ENCODE data around the gene TMEM117. TPM values are rescaled to one million over a fixed set of nuclear protein-coding genes. Genes with fewer than 3 reads are reported as not detected.

The TMEM117 gene
- total and polyA plus RNA-seq, 12 donors, result 4.0 to 8.5 (median 7.1) TPM

GRCh38 chr12:44054281-44054680 lies 218.4 kb downstream of the TMEM117 start:
- H3K9me3 ChIP-seq, result no peaks in the 10 kb centered on the region
- DNase-seq (no peak), ATAC-seq (no peak)
- WGBS, 2 donors, result 68 to 80% methylated on average over 3 of the region's 3 CpGs
- peaks cover 0 to 20% (median 4%) of the 10 kb centered on the region in 9 donors for H3K4me1 ChIP-seq
- TF ChIP-seq CTCF (IDR thresholded peaks at IDR 0.05), result no peak
- no peak overlapping the region for H3K27ac ChIP-seq
- no peak overlapping the region for H3K4me3 ChIP-seq
- intact Hi-C loops (cut with DNase I), result no loop called here
- no peaks in the 10 kb centered on the region for H3K27me3 ChIP-seq
- no peaks in the 10 kb centered on the region for H3K36me3 ChIP-seq

- Histone ChIP-seq H3K9me3 (no peaks in the 10 kb centered on the region), H3K27ac (no peak overlapping the region), H3K27me3 (no peaks in the 10 kb centered on the region), H3K4me1 (peaks cover 0 to 16% (median under 1%) of the 10 kb centered on the region in 9 donors), H3K4me3 (no peak overlapping the region), H3K36me3 (no peaks in the 10 kb centered on the region)
- TF ChIP-seq CTCF (IDR thresholded peaks at IDR 0.05), result no peak
- WGBS, 2 donors, result 88 to 91% methylated on average over 2 of the region's 2 CpGs
- DNase-seq, result no peak
- intact Hi-C loops (cut with DNase I), result no loop called here
- no peak for ATAC-seq
These were observed 222.5 kb downstream of the TMEM117 start for GRCh38 chr12:44058366-44058765.

- no peak overlapping the region for H3K4me3 ChIP-seq
- no peak for DNase-seq
- intact Hi-C loops (cut with DNase I), result no loop called here
- no peaks in the 10 kb centered on the region for H3K27me3 ChIP-seq
- no peak overlapping the region for H3K27ac ChIP-seq
- TF ChIP-seq CTCF (IDR thresholded peaks at IDR 0.05), result no peak
- no peaks in the 10 kb centered on the region for H3K9me3 ChIP-seq
- H3K4me1 ChIP-seq, result peaks cover 0 to 5% (median 0%) of the 10 kb centered on the region in 9 donors
- no peak for ATAC-seq
- H3K36me3 ChIP-seq, result no peaks in the 10 kb centered on the region
These were observed 223.6 kb downstream of the TMEM117 start for GRCh38 chr12:44059476-44059875.

GRCh38 chr12:44063671-44064070 lies 227.8 kb downstream of the TMEM117 start:
- no peak for TF ChIP-seq CTCF (IDR thresholded peaks at IDR 0.05)

More at GRCh38 chr12:44063671-44064070, 227.8 kb downstream of the TMEM117 start:
- no peaks in the 10 kb centered on the region for H3K36me3 ChIP-seq
- no peak for ATAC-seq
- no peak for DNase-seq
- H3K27me3 ChIP-seq, result no peaks in the 10 kb centered on the region
- intact Hi-C loops (cut with DNase I), result no loop called here
- H3K4me3 ChIP-seq, result no peak overlapping the region
- no peak overlapping the region for H3K27ac ChIP-seq
- 94 to 100% methylated on average over 3 of the region's 3 CpGs for WGBS, 2 donors
- H3K4me1 ChIP-seq, result no peaks in the 10 kb centered on the region
- H3K9me3 ChIP-seq, result no peaks in the 10 kb centered on the region

Data from heart right ventricle (tissue), 16 donors.